Stimulated activated naive B cell treated with anti-CD40 and anti-IgM and Interleukin-4, amounts not matched to agents 10 μg/mL and 1 μg/mL and 100 μg/mL, for 72 hours (primary cell): ENCODE data around the gene CHAF1A.

Experiments
- ATAC-seq, 2 donors: fragments of 150-1000 bp; cut with Tn5 transposase; replicated peaks; 2 replicates each; pipeline ENCODE4 v1.10.0; 2021; ENCODE audit warnings: moderate library complexity in 1 of 2
- DNase-seq: peaks from one replicate; pipeline ENCODE4 v3.0.0; 2021
- H3K27ac Mint-ChIP-seq: one replicate; pipeline ENCODE4 v1.8.0; 2022; ENCODE audit warnings: mild to moderate bottlenecking, mixed read lengths
- H3K27me3 Mint-ChIP-seq, 2 donors: one replicate each; pipeline ENCODE4 v1.8.0; 2022; ENCODE audit warnings: mixed read lengths in 2 of 2
- H3K36me3 Mint-ChIP-seq, 2 donors: one replicate each; pipeline ENCODE4 v1.8.0; 2022; ENCODE audit warnings: mixed read lengths in 2 of 2, mild to moderate bottlenecking in 1 of 2
- H3K4me1 Mint-ChIP-seq, 2 donors: one replicate each; pipeline ENCODE4 v1.8.0; 2022; ENCODE audit warnings: mixed read lengths in 2 of 2, mild to moderate bottlenecking in 1 of 2
- H3K4me3 Mint-ChIP-seq, 2 donors: one replicate each; pipeline ENCODE4 v1.8.0; 2022; ENCODE audit warnings: mild to moderate bottlenecking in 2 of 2, mixed read lengths in 2 of 2, moderate library complexity in 1 of 2
- H3K9me3 Mint-ChIP-seq, 2 donors: one replicate each; pipeline ENCODE4 v1.8.0; 2022; ENCODE audit warnings: mixed read lengths in 2 of 2, mild to moderate bottlenecking in 1 of 2

CHAF1A gene

GRCh38 chr19:4454747-4455718 is 52.6 kb downstream of the CHAF1A start:
- DNase-seq (no peak), ATAC-seq (no peak)
- Mint-ChIP-seq H3K4me1 (peaks cover 12 to 25% of the 10 kb centered on the region in 2 donors), H3K36me3 (peaks cover 11 to 12% of the 10 kb centered on the region in 2 donors), H3K9me3 (no peaks in the 10 kb centered on the region), H3K27me3 (no peaks in the 10 kb centered on the region), H3K4me3 (no peak overlapping the region), H3K27ac (peak overlapping the region; percentile 37)

GRCh38 chr19:4455719-4456475 is 53.5 kb downstream of the CHAF1A start:
- DNase-seq, result no peak
- Mint-ChIP-seq H3K27ac (peak overlapping the region; percentile 93), H3K4me3 (peak overlapping the region; percentile 83 to 89), H3K4me1 (peaks cover 12 to 25% of the 10 kb centered on the region in 2 donors), H3K27me3 (no peaks in the 10 kb centered on the region), H3K36me3 (peaks cover 9% of the 10 kb centered on the region in 2 donors), H3K9me3 (no peaks in the 10 kb centered on the region)
- ATAC-seq, result no peak

- no peak for DNase-seq
- peaks cover 9% of the 10 kb centered on the region in 2 donors for H3K36me3 Mint-ChIP-seq
- H3K27ac Mint-ChIP-seq, result peak overlapping the region; percentile 93
- peak overlapping the region; percentile 83 to 89 for H3K4me3 Mint-ChIP-seq
- H3K27me3 Mint-ChIP-seq, result no peaks in the 10 kb centered on the region
- H3K4me1 Mint-ChIP-seq, result peaks cover 12 to 25% of the 10 kb centered on the region in 2 donors
- no peak for ATAC-seq
- no peaks in the 10 kb centered on the region for H3K9me3 Mint-ChIP-seq
Observed at GRCh38 chr19:4456476-4456842, 54.0 kb downstream of the CHAF1A start.

GRCh38 chr19:4456843-4457653 is 54.6 kb downstream of the CHAF1A start:
- H3K36me3 Mint-ChIP-seq, result peaks cover 6 to 9% of the 10 kb centered on the region in 2 donors
- ATAC-seq, result peak; percentile 44 to 46
- H3K27ac Mint-ChIP-seq, result peak overlapping the region; percentile 93

GRCh38 chr19:4457654-4458395 is 55.4 kb downstream of the CHAF1A start, which contains the start of gene UBXN6:
Gene UBXN6 (minus strand): TSS chr19:4457794. CDS start chr19:4457697, 97 bp downstream.
- peak; percentile 98 for ATAC-seq
- Mint-ChIP-seq H3K36me3 (peaks cover 0 to 9% of the 10 kb centered on the region in 2 donors), H3K27me3 (no peaks in the 10 kb centered on the region)

More at GRCh38 chr19:4456843-4457653, 54.6 kb downstream of the CHAF1A start:
- H3K4me1 Mint-ChIP-seq, result peaks cover 12 to 25% of the 10 kb centered on the region in 2 donors
- H3K9me3 Mint-ChIP-seq, result no peaks in the 10 kb centered on the region
- no peak for DNase-seq
- H3K27me3 Mint-ChIP-seq, result no peaks in the 10 kb centered on the region
- H3K4me3 Mint-ChIP-seq, result peak overlapping the region; percentile 83 to 89

GRCh38 chr19:4464815-4465581 is 62.6 kb downstream of the CHAF1A start:
- Mint-ChIP-seq H3K9me3 (no peaks in the 10 kb centered on the region), H3K4me1 (no peaks in the 10 kb centered on the region), H3K27ac (no peak overlapping the region), H3K4me3 (no peak overlapping the region), H3K27me3 (no peaks in the 10 kb centered on the region), H3K36me3 (no peaks in the 10 kb centered on the region)
- ATAC-seq, result no peak
- no peak for DNase-seq

More at GRCh38 chr19:4457654-4458395, 55.4 kb downstream of the CHAF1A start, which contains the start of gene UBXN6:
- no peaks in the 10 kb centered on the region for H3K9me3 Mint-ChIP-seq
- peak within 1 kb of the TSS; percentile 93 for H3K27ac Mint-ChIP-seq
- H3K4me1 Mint-ChIP-seq, result peaks cover 12 to 25% of the 10 kb centered on the region in 2 donors
- peak; percentile 97 for DNase-seq
- peak within 1 kb of the TSS; percentile 83 to 89 for H3K4me3 Mint-ChIP-seq

- no peaks in the 10 kb centered on the region for H3K27me3 Mint-ChIP-seq
- no peak for DNase-seq
- H3K27ac Mint-ChIP-seq, result no peak overlapping the region
- no peaks in the 10 kb centered on the region for H3K9me3 Mint-ChIP-seq
- H3K36me3 Mint-ChIP-seq, result no peaks in the 10 kb centered on the region
- no peak overlapping the region for H3K4me3 Mint-ChIP-seq
- ATAC-seq, result no peak
- H3K4me1 Mint-ChIP-seq, result peaks cover 0 to 2% of the 10 kb centered on the region in 2 donors
Observed at GRCh38 chr19:4467835-4468234, 65.4 kb downstream of the CHAF1A start.

GRCh38 chr19:4471403-4472173 is 69.1 kb downstream of the CHAF1A start:
- DNase-seq (peak; percentile 98), ATAC-seq (peak; percentile 87 to 88)
- H3K4me3 Mint-ChIP-seq, result no peak overlapping the region
- no peak overlapping the region for H3K27ac Mint-ChIP-seq
- H3K9me3 Mint-ChIP-seq, result no peaks in the 10 kb centered on the region
- H3K4me1 Mint-ChIP-seq, result peaks cover 19 to 22% of the 10 kb centered on the region in 2 donors
- peaks cover 0 to 4% of the 10 kb centered on the region in 2 donors for H3K36me3 Mint-ChIP-seq
- no peaks in the 10 kb centered on the region for H3K27me3 Mint-ChIP-seq

GRCh38 chr19:4472174-4472974 is 69.9 kb downstream of the CHAF1A start, which contains the start of gene HDGFL2:
Gene HDGFL2 (plus strand): TSS chr19:4472297. CDS start chr19:4472351, 54 bp downstream.
- H3K27ac Mint-ChIP-seq, result peak within 1 kb of the TSS; percentile 73
- no peak for DNase-seq

GRCh38 chr19:4473011-4473762 is 70.7 kb downstream of the CHAF1A start:
- Mint-ChIP-seq H3K27me3 (no peaks in the 10 kb centered on the region), H3K4me1 (peaks cover 19 to 22% of the 10 kb centered on the region in 2 donors), H3K27ac (peak overlapping the region; percentile 73), H3K4me3 (peak overlapping the region in 1 of 2 donors; percentile 89), H3K36me3 (peaks cover 5 to 17% of the 10 kb centered on the region in 2 donors), H3K9me3 (no peaks in the 10 kb centered on the region)
- DNase-seq (no peak), ATAC-seq (no peak)

More at GRCh38 chr19:4472174-4472974, 69.9 kb downstream of the CHAF1A start, which contains the start of gene HDGFL2:
- no peak for ATAC-seq
- H3K36me3 Mint-ChIP-seq, result peaks cover 2 to 9% of the 10 kb centered on the region in 2 donors
- peak within 1 kb of the TSS in 1 of 2 donors; percentile 89 for H3K4me3 Mint-ChIP-seq
- peaks cover 19 to 22% of the 10 kb centered on the region in 2 donors for H3K4me1 Mint-ChIP-seq
- no peaks in the 10 kb centered on the region for H3K27me3 Mint-ChIP-seq
- H3K9me3 Mint-ChIP-seq, result no peaks in the 10 kb centered on the region
